ENCODE measurements around the gene AHNAK. TPM values are rescaled to one million over a fixed set of nuclear protein-coding genes. Genes with fewer than 3 reads are reported as not detected.
A peak's percentile ranks its signal among the peaks of the same experiment; 100 is the strongest.

AHNAK gene
- total RNA-seq, 1 donor from 2014 or later, result 136 TPM

GRCh38 chr11:62534779-62535545 lies 11.6 kb downstream of the AHNAK start:
- H3K27ac Mint-ChIP-seq (ENCODE audit: unreplicated experiment), result no peak overlapping the region
- H3K27me3 Mint-ChIP-seq (ENCODE audit: unreplicated experiment), result peaks cover 10% of the 10 kb centered on the region
- H3K4me3 Mint-ChIP-seq (ENCODE audit: unreplicated experiment), result peak overlapping the region; percentile 49
- peaks cover 8% of the 10 kb centered on the region for H3K4me1 Mint-ChIP-seq (ENCODE audit: unreplicated experiment)
- no peak for TF ChIP-seq CTCF (IDR thresholded peaks at IDR 0.05; ENCODE audit: unreplicated experiment)
- no peaks in the 10 kb centered on the region for H3K9me3 Mint-ChIP-seq (ENCODE audit: unreplicated experiment)
- no peak for DNase-seq (ENCODE audit: low spot score)
- H3K36me3 Mint-ChIP-seq (ENCODE audit: low read depth, unreplicated experiment), result peaks cover 52% of the 10 kb centered on the region

DNA sequence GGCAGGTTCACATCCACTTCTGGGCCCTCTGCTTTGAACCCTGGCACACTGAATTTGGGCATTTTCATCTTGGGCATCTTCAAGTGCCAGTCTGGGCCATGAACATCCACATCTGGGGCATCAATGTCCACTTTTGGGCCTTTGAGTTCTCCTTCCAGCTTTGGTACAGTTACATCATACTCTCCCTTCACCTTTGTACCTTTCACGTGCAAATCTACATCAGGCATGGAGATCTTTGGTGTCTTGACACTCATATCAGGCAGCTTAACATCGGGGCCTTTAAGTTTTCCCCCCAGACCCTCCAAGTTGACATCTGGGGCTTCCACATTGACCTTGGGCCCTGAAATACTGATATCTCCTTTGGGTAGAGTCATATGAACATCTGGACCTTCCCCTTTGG lies 14.5 kb downstream of the AHNAK start:
- peak overlapping the region; percentile 81 for H3K4me3 Mint-ChIP-seq (ENCODE audit: unreplicated experiment)
- peaks cover 80% of the 10 kb centered on the region for H3K36me3 Mint-ChIP-seq (ENCODE audit: low read depth, unreplicated experiment)
- H3K27me3 Mint-ChIP-seq (ENCODE audit: unreplicated experiment), result peaks cover 6% of the 10 kb centered on the region
- no peak for DNase-seq (ENCODE audit: low spot score)
- no peak overlapping the region for H3K27ac Mint-ChIP-seq (ENCODE audit: unreplicated experiment)
- no peaks in the 10 kb centered on the region for H3K4me1 Mint-ChIP-seq (ENCODE audit: unreplicated experiment)
- no peak for TF ChIP-seq CTCF (IDR thresholded peaks at IDR 0.05; ENCODE audit: unreplicated experiment)
- H3K9me3 Mint-ChIP-seq (ENCODE audit: unreplicated experiment), result no peaks in the 10 kb centered on the region

DNA sequence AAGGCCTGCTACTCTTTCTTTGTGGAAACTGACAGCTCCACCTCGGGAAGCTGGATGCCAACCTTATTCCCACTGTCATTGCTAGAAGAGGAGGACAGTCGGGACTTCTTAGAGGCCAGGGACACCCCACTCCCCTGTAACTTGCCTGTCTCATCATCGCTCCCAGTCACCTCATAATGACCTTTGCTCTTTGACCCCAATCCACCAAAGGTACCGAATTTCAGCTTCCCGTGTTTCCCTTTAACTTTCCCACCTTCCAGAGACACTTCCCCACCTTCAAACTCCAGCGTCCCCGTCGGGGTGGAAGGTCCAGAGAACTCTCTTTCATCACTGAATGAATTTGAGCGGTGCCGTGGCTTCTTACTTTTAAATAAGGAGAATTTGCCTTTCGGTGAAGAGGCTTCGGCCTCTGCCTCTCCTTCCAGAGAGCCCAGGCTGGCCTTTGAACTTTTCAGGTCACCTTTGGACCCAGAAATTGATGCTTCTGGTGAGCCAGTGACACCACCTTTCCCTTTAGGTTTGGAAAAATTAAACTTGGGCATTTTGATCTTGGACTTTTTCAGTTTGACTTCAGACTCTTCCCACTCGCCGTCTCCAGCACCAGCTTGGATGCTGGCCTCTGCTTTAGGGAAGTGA lies 29.8 kb downstream of the AHNAK start:
- Mint-ChIP-seq H3K9me3 (ENCODE audit: unreplicated experiment) (no peaks in the 10 kb centered on the region), H3K27me3 (ENCODE audit: unreplicated experiment) (peaks cover 6% of the 10 kb centered on the region), H3K27ac (ENCODE audit: unreplicated experiment) (peak overlapping the region; percentile 52), H3K4me1 (ENCODE audit: unreplicated experiment) (no peaks in the 10 kb centered on the region), H3K36me3 (ENCODE audit: low read depth, unreplicated experiment) (peaks cover 51% of the 10 kb centered on the region), H3K4me3 (ENCODE audit: unreplicated experiment) (no peak overlapping the region)
- no peak for TF ChIP-seq CTCF (IDR thresholded peaks at IDR 0.05; ENCODE audit: unreplicated experiment)
- DNase-seq (ENCODE audit: low spot score), result no peak

- Mint-ChIP-seq H3K27me3 (ENCODE audit: unreplicated experiment) (peaks cover 8% of the 10 kb centered on the region), H3K4me3 (ENCODE audit: unreplicated experiment) (no peak overlapping the region), H3K4me1 (ENCODE audit: unreplicated experiment) (no peaks in the 10 kb centered on the region), H3K9me3 (ENCODE audit: unreplicated experiment) (no peaks in the 10 kb centered on the region), H3K27ac (ENCODE audit: unreplicated experiment) (no peak overlapping the region), H3K36me3 (ENCODE audit: low read depth, unreplicated experiment) (peaks cover 28% of the 10 kb centered on the region)
- DNase-seq (ENCODE audit: low spot score), result no peak
- no peak for TF ChIP-seq CTCF (IDR thresholded peaks at IDR 0.05; ENCODE audit: unreplicated experiment)
Observed at GRCh38 chr11:62514151-62514550, 32.5 kb downstream of the AHNAK start.

DNA sequence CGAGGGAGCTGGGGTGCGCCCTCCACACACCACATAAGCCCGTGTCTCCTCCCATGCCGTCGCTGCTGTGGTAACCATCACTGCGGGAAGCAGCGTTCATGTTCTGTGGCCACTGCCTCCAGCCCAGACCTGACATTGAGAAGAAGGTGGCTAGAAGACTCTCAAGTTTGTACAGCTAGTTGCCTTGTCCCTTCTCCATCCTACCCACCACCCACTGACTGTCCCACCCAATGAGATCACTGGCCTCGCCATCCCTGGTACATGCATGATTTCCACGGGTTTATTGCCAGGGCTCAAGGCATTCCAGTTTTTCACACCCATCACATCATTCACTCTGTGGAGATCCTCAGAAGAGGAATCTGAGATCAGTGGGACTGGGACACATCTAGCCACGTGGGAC lies 33.0 kb downstream of the AHNAK start:
- Mint-ChIP-seq H3K9me3 (ENCODE audit: unreplicated experiment) (no peaks in the 10 kb centered on the region), H3K27me3 (ENCODE audit: unreplicated experiment) (peaks cover 8% of the 10 kb centered on the region), H3K27ac (ENCODE audit: unreplicated experiment) (no peak overlapping the region), H3K4me3 (ENCODE audit: unreplicated experiment) (no peak overlapping the region), H3K4me1 (ENCODE audit: unreplicated experiment) (peaks cover 1% of the 10 kb centered on the region), H3K36me3 (ENCODE audit: low read depth, unreplicated experiment) (peaks cover 23% of the 10 kb centered on the region)
- DNase-seq (ENCODE audit: low spot score), result no peak
- TF ChIP-seq CTCF (IDR thresholded peaks at IDR 0.05; ENCODE audit: unreplicated experiment), result no peak
